ENCODE measurements around the gene DCTN1.

DNA sequence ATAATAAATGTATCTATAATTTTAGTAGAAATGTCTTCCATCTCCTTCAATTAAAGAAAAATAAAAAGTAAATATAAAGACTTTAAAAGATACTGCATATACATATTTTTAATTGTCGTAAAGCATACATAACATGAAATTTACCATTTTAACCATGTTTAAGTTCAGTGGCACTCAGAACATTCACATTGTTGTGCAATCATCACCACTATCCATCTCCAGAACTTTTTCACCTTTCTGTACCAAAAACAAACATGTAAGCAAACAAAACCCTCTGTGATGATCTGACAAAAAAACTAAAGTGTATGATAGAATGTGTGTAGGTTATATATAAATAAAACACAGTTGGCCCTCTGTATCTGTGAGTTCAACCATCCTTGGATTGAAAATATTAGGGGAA, 13.4 kb upstream of the DCTN1 start:
- TF ChIP-seq EZH2 (IDR thresholded peaks at IDR 0.05; ENCODE audit: low read length, missing control alignments) (no peak), CTCF (conservative IDR thresholded peaks at IDR 0.05 in 1 of 2, IDR thresholded peaks at IDR 0.05 in 1 of 2; ENCODE audit: low read depth in 1 of 2, low read length in 2 of 2) (no peak)
